Kidney tubule cell (primary cell): ENCODE measurements around the gene PATL1.

ENCODE experiments used
- DNase-seq: peaks from one replicate; pipeline ENCODE4 v3.0.0-alpha.2; 2018; ENCODE audit warnings: low spot score

Gene PATL1

DNA sequence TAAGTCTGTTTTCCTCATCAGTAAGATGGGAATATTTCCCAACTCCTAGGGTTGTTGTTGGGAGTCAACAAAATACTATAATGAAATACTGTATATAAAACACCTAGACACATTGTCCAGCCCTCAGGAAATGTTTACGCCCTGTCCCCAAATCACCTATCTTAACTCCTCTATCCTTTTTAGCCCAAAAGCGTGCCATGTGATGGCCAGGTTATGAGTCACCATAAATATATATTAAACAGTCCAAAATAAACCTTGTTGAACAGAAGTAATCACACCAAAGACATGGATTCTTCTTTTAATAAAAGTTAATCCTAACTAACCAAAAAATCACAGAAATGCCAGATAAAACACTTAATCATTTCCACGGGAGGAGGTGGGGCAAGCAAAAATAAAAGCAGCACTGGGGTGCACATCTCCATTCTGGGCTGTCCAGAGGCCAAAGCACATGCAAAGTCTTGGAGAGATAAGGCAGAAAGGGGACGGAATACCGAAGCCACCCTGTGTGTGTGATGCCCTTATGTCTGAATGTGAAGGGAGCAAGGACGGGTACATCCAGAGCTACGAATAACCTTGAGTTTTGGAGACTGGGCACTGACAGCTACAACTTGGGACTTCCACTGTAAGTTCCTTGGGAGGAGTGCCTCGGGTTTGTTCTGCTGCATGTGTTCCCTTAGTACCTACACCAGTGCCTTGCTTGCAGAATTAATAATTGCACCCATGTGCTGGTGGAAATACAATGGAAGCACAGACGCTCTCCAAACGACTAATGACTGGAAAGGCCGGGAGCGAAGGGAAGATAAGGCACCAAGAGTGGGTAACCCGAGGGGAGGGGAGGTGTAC lies 54.3 kb downstream of the PATL1 start:
- no peak for DNase-seq

DNA sequence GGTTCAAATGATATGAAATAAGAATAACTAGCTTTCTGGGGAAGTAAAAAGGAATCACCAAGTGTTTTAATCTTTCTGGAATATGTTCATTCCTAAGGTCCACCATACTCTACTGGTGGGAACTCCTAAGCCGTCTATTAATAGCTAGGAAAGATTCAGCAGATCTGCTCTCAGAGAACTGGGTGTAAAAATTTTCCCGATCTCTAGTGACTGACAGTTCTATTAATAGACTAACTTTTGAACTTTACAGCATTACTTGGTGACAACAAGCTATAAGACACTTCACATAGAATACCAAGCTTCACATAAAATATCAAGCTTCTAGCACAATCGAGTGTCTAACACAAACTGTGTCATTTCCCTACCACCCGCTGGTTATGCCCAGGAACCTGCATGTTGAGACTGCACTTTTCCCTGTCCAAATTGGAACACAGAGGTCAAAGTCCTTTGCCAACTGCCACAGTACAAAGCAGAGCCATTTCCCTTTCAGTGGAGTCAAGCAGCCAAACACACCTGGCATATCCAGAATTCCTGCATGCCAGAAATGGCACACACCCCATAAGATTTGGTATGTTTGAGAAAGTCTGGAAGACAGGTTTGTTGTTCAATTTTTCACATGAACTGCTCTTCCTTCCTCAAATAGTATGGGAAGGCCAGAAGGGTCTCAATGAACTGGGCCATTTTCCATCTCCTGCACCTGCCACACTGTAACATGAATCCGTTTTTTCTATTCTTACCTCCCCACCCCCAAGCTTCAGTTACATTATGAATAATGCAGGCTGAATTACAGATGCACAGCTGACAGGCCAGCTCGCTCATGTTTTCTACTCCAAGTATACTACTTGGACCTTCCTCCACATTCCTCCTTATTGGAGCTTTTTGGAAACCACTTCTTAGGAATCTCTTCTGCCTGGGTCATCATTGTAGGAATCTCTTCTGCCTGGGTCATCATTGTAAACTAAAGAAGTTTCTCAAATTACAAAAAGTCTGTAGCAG lies 57.0 kb downstream of the PATL1 start:
- peak; percentile 10 for DNase-seq

DNA sequence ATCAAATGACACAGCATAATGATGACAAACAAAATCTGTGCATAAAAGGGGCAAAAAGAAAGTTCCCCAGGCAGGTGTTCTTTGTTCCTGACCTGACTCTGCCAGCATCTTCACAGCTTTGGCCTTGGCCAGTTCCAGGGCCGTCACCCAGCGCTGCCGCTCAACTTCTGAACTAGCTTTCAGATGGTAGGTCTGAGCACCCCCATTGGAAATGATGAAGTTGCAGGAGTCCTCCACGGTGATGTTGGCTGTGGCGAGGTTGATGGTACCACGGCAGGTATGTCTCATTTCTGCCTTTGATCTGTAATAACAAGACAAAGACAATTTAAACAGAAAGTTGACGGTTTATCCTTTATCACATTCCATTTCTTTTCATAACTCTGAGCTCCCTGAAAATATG lies 58.5 kb downstream of the PATL1 start:
- DNase-seq: no peak

DNA sequence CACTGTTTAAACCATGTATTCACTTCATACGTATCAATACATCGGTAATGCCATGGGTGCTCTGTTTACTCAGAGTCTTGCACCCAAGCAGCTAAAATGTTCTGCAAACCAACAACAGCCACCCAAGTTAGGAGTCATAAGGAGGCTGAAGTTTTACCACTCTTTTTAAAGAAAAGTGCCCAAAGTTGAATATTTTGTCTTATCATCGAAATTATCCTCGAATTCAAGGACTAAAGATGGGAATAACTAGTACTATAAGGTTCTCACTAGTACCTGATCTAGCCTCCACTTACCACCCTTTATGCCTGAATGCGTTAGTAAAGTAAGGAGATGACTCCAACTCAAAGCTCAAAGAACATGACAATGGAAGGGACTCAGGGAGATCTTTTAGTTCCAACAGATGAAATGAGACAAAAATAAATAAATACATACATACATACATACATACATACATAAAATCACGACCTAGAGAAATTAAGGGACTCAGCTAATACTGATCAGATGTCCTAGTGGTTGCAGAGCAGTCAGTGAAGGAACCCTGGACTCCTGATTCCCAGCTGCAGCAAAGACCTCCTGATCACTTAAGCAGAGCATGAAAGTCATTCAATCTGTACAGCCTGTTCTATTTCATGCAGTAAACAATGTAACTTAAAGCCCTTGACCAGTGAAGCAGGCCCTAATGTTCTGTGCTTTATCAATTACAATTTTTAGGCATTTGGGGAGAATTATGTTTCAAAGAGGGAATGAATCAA lies 61.0 kb downstream of the PATL1 start:
- no peak for DNase-seq

DNA sequence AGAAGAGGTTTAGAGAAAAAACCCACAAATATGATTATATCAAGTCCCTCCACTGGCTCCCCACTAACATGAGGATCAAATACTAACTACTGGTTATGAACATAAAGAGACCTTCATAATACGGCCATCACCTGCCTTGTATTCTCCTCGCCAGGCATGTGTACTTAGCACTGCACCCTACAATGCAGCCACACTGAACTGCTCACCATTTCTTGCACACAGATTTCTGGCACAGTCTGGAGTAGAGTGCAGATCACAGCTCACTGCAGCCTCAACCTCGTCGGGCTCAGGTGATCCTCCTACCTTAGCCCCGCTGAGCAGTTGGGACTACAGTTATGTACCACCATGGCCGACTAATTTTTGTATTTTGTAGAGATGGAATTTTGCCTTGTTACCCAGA lies 66.4 kb downstream of the PATL1 start:
- DNase-seq: no peak

DNA sequence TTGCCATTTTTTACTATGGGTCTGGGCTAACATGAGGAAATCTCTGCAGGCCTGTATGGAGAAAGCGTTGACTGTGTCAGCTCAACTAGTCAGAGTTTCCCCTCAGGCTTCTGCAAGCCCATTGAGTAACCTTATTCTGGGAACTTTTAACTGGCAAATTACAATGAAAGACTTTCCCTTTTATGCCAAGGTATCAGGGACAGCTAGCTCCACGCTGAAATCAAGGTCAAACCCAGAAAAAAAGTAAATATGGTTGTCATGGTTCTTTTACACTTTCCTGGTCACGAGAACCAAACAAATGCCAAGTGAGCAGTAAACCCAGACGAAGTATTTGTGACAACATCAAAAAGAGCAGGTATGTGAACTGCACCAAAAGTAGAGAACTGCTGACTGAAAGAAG lies 67.0 kb downstream of the PATL1 start:
- peak; percentile 26 for DNase-seq

DNA sequence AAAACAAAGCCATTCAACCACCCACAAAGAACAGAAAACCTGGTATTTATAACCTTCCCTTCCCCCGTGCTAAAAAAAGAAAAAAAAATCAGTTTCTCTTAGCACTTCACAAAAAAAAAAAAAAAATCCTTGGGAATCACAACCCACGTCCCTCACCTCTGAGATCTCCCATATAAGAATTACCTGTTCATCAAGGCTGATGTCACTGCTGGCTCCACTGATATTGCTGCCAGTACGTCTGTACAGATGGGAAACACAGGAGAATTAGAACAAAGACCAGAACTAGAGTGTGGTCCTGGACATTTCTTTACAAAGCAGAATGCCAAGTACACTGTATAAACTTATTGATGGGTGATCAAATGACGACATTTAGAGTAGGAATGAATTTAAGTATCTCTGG lies 68.2 kb downstream of the PATL1 start:
- no peak for DNase-seq

DNA sequence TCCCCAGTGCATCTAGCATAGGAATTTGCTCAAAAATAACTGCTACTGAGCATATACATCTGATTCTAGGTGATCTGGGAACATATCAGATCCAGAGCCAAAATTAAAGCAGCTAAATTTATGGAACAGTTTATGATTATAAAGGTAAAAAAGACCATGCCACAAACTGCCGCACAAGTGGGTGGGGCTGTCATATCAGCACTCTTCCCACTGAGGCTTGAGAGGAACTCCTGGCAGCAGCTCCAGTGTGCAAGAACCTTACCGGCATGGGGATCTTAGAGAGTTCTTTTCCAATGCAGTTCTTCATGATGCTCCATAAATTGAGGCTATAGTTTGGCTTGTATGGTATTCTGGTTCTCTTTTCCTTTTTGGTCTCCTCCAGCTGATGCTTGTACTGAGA lies 68.6 kb downstream of the PATL1 start:
- no peak for DNase-seq

DNA sequence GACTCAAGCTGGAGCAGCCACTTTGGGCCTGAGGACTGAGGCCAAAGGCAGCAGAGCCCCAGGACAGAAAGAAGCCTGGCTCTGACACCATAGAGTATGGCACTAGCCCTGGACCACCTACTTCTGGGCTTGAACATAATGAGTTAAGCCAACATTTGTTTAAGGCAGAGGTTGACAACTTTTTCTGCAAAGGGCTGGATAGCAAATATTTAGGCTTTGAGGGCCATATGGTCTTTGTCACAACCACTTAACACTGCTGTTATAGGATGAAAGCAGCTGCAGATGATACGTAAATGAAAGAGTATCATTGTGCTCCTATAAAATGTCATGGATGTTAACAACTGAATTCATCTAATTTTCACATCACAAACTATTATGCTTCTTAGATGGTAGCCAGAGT lies 69.9 kb downstream of the PATL1 start:
- no peak for DNase-seq
